MM.1S (cell line): ENCODE measurements around the gene VTI1B.

Source experiments
- DNase-seq: peaks from one replicate; pipeline ENCODE4 v3.0.0-alpha.2; 2015
- H2AFZ ChIP-seq: fragments of 300-600 bp; sonication (generic); 2 replicates; pipeline ENCODE4 v1.6.0; 2016; ENCODE audit warnings: antibody characterized with exemption, low read length
- H3F3A ChIP-seq: fragments of 300-600 bp; sonication (generic); 2 replicates; pipeline ENCODE4 v1.6.1; 2016; ENCODE audit warnings: mild to moderate bottlenecking, antibody characterized with exemption, low read length, moderate library complexity, mixed read lengths; ENCODE audit not compliant: insufficient read depth
- H3K27ac ChIP-seq: fragments of 300-600 bp; sonication (generic); 2 replicates; pipeline ENCODE4 v1.5.1; 2016; ENCODE audit warnings: mild to moderate bottlenecking, low read length
- H3K27me3 ChIP-seq: fragments of 300-600 bp; sonication (generic); replicated peaks from 2 replicates; pipeline ENCODE4 v1.6.0; 2016; ENCODE audit warnings: low read length; ENCODE audit not compliant: insufficient read depth
- H3K36me3 ChIP-seq: fragments of 300-600 bp; sonication (generic); replicated peaks from 2 replicates; pipeline ENCODE4 v1.6.1; 2016; ENCODE audit warnings: mild to moderate bottlenecking, low read length, mixed read lengths; ENCODE audit not compliant: insufficient read depth
- H3K4me1 ChIP-seq: fragments of 300-600 bp; sonication (generic); 2 replicates; pipeline ENCODE4 v1.6.1; 2016; ENCODE audit warnings: low read length, mixed read lengths
- H3K4me2 ChIP-seq: fragments of 300-600 bp; sonication (generic); 2 replicates; pipeline ENCODE4 v1.6.0; 2016; ENCODE audit warnings: low read depth, low read length
- H3K4me3 ChIP-seq: fragments of 300-600 bp; sonication (generic); 2 replicates; pipeline ENCODE4 v1.5.1; 2016; ENCODE audit warnings: low read length, mixed read lengths
- H3K79me2 ChIP-seq: fragments of 300-600 bp; sonication (generic); 2 replicates; pipeline ENCODE4 v1.6.1; 2016; ENCODE audit warnings: mixed run types, low read length, mixed read lengths
- H3K9ac ChIP-seq: fragments of 300-600 bp; sonication (generic); 2 replicates; pipeline ENCODE4 v1.6.1; 2016; ENCODE audit warnings: low read length, mixed read lengths
- H3K9me2 ChIP-seq: fragments of 300-600 bp; sonication (generic); replicated peaks from 2 replicates; pipeline ENCODE4 v1.6.1; 2016; ENCODE audit warnings: mild to moderate bottlenecking, low read length, mixed read lengths; ENCODE audit not compliant: insufficient read depth
- H3K9me3 ChIP-seq: fragments of 300-600 bp; sonication (generic); replicated peaks from 2 replicates; pipeline ENCODE4 v1.6.1; 2016; ENCODE audit warnings: mild to moderate bottlenecking, low read length, mixed read lengths; ENCODE audit not compliant: insufficient read depth
- H4K20me1 ChIP-seq: fragments of 300-600 bp; sonication (generic); 2 replicates; pipeline ENCODE4 v1.6.1; 2016; ENCODE audit warnings: mild to moderate bottlenecking, low read length, moderate library complexity, mixed read lengths; ENCODE audit not compliant: insufficient read depth
- EZH2 ChIP-seq: fragments of 300-600 bp; sonication (generic); optimal IDR thresholded peaks from 2 replicates; pipeline ENCODE3; 2017; ENCODE audit warnings: low read depth, mild to moderate bottlenecking, antibody characterized with exemption, low read length, mixed read lengths
- EZH2phosphoT487 ChIP-seq: fragments of 300-600 bp; sonication (generic); IDR thresholded peaks from 2 replicates; pipeline ENCODE4 v1.6.1; 2018; ENCODE audit warnings: antibody characterized with exemption, low read length
- TF ChIP-seq, protein P1 (sequence below): fragments of 300-600 bp; sonication (generic); IDR thresholded peaks from 2 replicates; pipeline ENCODE4 v1.5.1; 2016; ENCODE audit warnings: antibody characterized with exemption, low read length, mixed read lengths

Gene VTI1B

GRCh38 chr14:67680121-67680602 is 5.7 kb upstream of the VTI1B start:
- DNase-seq, result no peak
- Histone ChIP-seq H3K4me3 (no peak overlapping the region), H3K4me2 (no peak overlapping the region), H3K4me1 (no peaks in the 10 kb centered on the region), H3K79me2 (no peaks in the 10 kb centered on the region), H4K20me1 (no peaks in the 10 kb centered on the region), H3K27ac (no peak overlapping the region), H3K9me3 (no peaks in the 10 kb centered on the region), H3K9ac (no peak overlapping the region), H3K36me3 (no peaks in the 10 kb centered on the region), H3F3A (no peaks in the 10 kb centered on the region), H3K9me2 (no peaks in the 10 kb centered on the region), H2AFZ (no peak overlapping the region), H3K27me3 (no peaks in the 10 kb centered on the region)
- TF ChIP-seq, protein P1, sequence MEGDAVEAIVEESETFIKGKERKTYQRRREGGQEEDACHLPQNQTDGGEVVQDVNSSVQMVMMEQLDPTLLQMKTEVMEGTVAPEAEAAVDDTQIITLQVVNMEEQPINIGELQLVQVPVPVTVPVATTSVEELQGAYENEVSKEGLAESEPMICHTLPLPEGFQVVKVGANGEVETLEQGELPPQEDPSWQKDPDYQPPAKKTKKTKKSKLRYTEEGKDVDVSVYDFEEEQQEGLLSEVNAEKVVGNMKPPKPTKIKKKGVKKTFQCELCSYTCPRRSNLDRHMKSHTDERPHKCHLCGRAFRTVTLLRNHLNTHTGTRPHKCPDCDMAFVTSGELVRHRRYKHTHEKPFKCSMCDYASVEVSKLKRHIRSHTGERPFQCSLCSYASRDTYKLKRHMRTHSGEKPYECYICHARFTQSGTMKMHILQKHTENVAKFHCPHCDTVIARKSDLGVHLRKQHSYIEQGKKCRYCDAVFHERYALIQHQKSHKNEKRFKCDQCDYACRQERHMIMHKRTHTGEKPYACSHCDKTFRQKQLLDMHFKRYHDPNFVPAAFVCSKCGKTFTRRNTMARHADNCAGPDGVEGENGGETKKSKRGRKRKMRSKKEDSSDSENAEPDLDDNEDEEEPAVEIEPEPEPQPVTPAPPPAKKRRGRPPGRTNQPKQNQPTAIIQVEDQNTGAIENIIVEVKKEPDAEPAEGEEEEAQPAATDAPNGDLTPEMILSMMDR, result no peak
- no peak for TF ChIP-seq EZH2
- no peak for TF ChIP-seq EZH2phosphoT487

DNA sequence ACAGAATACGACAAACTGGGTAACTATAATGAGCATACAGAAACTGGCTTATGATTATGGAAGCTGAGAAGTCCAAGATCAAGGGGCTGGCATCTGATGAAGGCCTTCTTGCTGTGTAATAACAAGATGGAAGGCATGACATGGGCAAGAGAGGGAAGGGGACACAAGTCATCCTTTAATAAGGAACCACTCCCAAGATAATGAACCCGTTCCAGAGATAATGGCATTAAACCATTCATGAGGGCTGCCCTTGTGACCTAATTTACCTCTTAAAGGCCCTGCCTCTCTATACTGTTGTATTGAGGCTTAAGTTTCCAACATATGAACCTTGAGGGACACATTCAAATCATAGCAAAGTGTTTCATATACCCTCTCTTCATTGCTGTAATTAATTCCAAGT is 4.6 kb upstream of the VTI1B start:
- TF ChIP-seq EZH2phosphoT487, result no peak
- TF ChIP-seq, protein P1, result no peak
- Histone ChIP-seq H3K4me2 (no peak overlapping the region), H3K4me3 (no peak overlapping the region), H3K9me2 (no peaks in the 10 kb centered on the region), H2AFZ (no peak overlapping the region), H3K9ac (no peak overlapping the region), H3K4me1 (no peaks in the 10 kb centered on the region), H3F3A (no peaks in the 10 kb centered on the region), H3K36me3 (no peaks in the 10 kb centered on the region), H3K27ac (no peak overlapping the region), H4K20me1 (no peaks in the 10 kb centered on the region), H3K27me3 (no peaks in the 10 kb centered on the region), H3K9me3 (no peaks in the 10 kb centered on the region), H3K79me2 (peaks cover 2% of the 10 kb centered on the region)
- DNase-seq, result no peak

GRCh38 chr14:67675219-67675582 is 769 bp upstream of the VTI1B start:
- peak overlapping the region; percentile 74 for H3K4me3 ChIP-seq
- H3F3A ChIP-seq, result no peaks in the 10 kb centered on the region
- no peak overlapping the region for H3K27ac ChIP-seq
- no peaks in the 10 kb centered on the region for H3K27me3 ChIP-seq
- DNase-seq, result no peak
- no peaks in the 10 kb centered on the region for H3K9me3 ChIP-seq
- H2AFZ ChIP-seq, result peak overlapping the region; percentile 70
- H3K4me1 ChIP-seq, result 0 out of 2 replicates have a peak, but pooled peaks cover 5% of the 10 kb centered on the region
- peak overlapping the region; percentile 94; the same call in 1 of the 2 replicates for H3K9ac ChIP-seq
- H3K36me3 ChIP-seq, result no peaks in the 10 kb centered on the region
- H3K79me2 ChIP-seq, result peaks cover 16% of the 10 kb centered on the region
- peak overlapping the region; percentile 87; the same call in 1 of the 2 replicates for H3K4me2 ChIP-seq
- no peaks in the 10 kb centered on the region for H3K9me2 ChIP-seq
- TF ChIP-seq, protein P1, result no peak
- TF ChIP-seq EZH2, result no peak
- TF ChIP-seq EZH2phosphoT487, result no peak
- no peaks in the 10 kb centered on the region for H4K20me1 ChIP-seq
